GM12865 (cell line): ENCODE results near the gene ZNF879.

Source experiments
- DNase-seq: peaks from one replicate; pipeline ENCODE4 v3.0.0; 2010; ENCODE audit warnings: low read depth
- H3K4me3 ChIP-seq: 2 replicates; pipeline ENCODE4 v1.5.1; 2011; ENCODE audit warnings: mild to moderate bottlenecking, low read depth, low read length, control low read depth
- TF ChIP-seq, protein P1 (sequence below): IDR thresholded peaks from 2 replicates; pipeline ENCODE4 v1.5.1; 2011; ENCODE audit warnings: low read length, control low read depth, low read depth, inconsistent platforms; ENCODE audit not compliant: insufficient read depth; ENCODE audit errors: missing control alignments

The ZNF879 gene

DNA sequence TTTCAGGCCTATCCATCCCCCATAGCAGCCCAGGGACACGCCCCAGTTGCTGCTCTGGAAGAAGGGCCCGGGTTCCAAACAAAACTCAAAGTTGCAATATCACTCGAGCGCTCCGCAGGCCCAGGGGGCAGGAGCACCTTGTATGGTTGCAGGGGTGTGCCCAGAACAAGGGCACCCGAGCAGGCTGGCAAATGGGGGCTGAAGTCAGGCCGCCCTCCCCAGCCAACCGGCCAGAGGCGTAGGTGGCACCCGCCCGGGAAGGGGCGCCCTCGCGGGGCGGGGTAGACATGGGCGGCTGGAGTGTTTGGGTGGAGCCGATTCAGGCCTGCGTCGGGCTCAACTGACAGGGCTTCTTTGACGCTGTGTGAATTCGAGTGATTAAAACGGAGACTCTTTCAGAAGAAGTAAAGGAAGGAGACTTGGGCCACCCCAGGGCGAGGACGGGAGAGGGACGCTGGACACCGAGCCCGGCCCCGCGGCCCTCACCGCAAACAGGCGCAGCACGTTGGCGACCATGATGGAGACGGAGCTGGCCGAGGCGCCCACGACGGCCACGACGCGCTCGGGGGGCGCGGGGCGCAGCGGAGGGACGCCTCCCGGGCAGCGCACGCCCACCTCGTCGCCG lies 29.5 kb upstream of the ZNF879 start:
- no peak overlapping the region for H3K4me3 ChIP-seq
- no peak for DNase-seq
- TF ChIP-seq, protein P1, sequence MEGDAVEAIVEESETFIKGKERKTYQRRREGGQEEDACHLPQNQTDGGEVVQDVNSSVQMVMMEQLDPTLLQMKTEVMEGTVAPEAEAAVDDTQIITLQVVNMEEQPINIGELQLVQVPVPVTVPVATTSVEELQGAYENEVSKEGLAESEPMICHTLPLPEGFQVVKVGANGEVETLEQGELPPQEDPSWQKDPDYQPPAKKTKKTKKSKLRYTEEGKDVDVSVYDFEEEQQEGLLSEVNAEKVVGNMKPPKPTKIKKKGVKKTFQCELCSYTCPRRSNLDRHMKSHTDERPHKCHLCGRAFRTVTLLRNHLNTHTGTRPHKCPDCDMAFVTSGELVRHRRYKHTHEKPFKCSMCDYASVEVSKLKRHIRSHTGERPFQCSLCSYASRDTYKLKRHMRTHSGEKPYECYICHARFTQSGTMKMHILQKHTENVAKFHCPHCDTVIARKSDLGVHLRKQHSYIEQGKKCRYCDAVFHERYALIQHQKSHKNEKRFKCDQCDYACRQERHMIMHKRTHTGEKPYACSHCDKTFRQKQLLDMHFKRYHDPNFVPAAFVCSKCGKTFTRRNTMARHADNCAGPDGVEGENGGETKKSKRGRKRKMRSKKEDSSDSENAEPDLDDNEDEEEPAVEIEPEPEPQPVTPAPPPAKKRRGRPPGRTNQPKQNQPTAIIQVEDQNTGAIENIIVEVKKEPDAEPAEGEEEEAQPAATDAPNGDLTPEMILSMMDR: no peak

DNA sequence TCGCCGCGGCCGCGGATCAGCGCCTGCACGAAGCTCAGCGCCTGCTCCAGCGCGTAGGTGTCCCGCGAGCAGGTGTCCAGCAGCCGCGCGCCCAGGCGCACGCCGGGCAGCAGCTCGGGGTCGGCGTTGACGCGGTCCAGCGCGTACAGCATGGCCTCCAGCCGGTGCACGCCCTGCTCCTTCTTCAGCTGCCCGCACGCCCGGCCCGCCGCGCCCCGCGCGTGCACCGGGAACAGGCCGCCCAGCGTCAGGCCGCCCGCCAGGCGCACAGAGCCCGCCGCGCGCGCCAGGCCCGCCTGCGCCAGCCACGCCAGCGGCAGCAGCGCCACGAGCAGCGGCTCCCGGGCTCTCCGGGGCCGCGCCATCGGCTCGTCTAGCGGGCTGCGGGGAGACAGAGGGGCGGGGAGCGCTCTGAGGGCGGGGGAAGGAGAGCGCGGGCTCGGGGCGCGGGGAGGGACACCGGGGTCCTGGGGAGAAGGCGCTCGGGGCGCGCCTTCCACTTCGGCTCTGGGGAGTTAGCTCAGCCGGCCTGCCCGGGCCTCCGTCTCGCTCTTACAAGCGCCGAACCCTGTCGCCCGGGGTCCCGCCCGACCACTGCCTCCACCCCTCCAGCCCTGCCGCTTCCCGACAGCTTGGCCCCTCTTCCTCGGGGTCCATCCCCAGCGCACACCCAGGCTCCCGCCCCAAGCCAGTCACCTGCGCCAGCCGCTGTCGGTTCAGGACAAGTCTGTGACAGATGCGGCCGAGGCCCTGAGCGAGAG lies 28.8 kb upstream of the ZNF879 start, which contains the start of gene GRM6:
GRM6 (minus strand) TSS at position 741 of the 761 bp plus-strand sequence; CDS start at position 365, 376 bp downstream.
- TF ChIP-seq, protein P1: no peak
- no peak for DNase-seq
- no peak within 1 kb of the TSS for H3K4me3 ChIP-seq

DNA sequence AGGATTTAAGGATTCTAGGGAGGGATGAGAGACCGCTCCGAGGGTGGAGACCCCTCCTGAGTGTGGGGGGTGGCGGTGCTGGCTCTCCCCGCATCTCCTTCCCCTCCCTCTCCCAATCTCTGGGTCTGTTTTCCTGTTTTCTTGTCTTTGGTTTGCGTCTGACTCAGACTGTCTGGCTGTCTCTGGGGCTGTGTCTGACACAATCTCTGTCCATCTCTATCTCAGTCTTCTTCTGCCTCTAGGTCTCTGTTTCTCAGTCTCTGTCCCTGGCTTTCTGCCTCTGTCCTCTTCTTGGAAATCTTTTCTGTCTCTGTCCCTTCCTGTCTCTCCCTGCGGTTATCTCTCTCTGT lies 28.3 kb upstream of the ZNF879 start:
- TF ChIP-seq, protein P1: no peak
- DNase-seq: no peak
- H3K4me3 ChIP-seq: no peak overlapping the region

DNA sequence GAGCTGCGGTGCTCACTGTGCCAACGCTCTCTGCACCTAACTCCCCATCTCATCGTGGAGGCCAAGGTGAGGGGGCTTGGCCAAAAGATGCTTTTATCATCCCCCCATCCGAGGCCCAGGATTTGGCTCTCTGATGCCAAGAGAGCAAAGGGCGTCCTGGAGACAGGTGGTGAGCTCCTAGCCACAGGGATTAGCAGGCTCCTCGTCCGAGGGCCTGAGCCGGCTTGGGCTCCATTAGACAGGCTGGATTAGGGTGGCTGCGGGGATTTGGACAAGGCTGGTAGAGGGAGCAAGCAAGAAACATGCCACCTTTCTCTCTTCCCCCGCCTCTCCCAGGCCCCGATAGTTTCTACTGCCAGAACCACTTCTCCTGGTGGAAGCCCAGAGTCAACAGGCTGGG lies 27.4 kb upstream of the ZNF879 start:
- DNase-seq: no peak
- TF ChIP-seq, protein P1: no peak
- no peak overlapping the region for H3K4me3 ChIP-seq

DNA sequence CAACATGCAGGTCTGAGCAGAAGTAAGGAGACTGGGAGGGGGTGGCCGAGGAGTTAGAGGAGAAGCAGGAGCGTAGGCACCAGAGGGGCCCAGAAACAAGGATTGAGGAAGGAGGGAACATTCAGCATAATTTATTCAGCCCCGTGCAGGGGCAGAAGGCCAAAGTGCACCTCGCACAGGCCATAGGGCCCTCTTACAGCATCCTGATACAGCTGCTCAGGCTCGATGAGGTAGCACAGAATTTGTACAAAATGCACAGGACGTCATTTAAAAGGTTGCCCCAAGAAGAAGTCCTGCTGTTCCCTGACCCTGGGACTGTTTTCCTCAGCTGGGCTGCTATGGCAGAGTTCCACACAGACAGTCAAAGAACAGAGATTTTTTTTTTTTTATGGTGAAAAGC lies 26.4 kb upstream of the ZNF879 start:
- H3K4me3 ChIP-seq: no peak overlapping the region
- TF ChIP-seq, protein P1: no peak
- no peak for DNase-seq

DNA sequence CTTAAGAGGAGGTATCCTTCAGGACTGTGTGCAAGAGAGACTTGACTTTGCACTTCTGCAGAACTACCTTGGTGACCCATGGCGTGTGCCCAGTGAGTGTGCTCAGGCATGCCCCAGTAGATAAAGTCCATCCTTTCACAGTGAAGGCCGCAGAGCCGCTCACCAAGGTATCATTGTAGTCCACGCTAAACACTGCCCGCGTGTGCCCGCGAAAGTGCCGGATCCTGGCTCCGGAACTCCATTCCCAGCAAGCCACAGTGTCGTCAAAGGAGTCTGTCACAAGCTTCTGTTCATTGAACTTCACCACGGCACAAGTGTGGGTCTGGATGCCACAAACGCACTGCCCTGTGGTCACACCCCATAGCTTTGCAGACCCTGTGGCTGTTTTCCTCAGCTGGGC lies 25.2 kb upstream of the ZNF879 start:
- H3K4me3 ChIP-seq: no peak overlapping the region
- TF ChIP-seq, protein P1: no peak
- DNase-seq: no peak
